D341Med (cell line): ENCODE measurements around the gene TMEM40.
A peak's percentile ranks its signal among the peaks of the same experiment; 100 is the strongest.
"Not testable (repeated sequence)": the region's sequence is repeated elsewhere in the genome, so short reads cannot be mapped to it uniquely, and the experiment has no call there.

ENCODE experiments used
- DNase-seq: peaks from one replicate; pipeline ENCODE4 v3.0.0; 2012; ENCODE audit warnings: low spot score

The TMEM40 gene, protein sequence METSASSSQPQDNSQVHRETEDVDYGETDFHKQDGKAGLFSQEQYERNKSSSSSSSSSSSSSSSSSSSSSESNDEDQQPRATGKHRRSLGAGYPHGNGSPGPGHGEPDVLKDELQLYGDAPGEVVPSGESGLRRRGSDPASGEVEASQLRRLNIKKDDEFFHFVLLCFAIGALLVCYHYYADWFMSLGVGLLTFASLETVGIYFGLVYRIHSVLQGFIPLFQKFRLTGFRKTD

DNA sequence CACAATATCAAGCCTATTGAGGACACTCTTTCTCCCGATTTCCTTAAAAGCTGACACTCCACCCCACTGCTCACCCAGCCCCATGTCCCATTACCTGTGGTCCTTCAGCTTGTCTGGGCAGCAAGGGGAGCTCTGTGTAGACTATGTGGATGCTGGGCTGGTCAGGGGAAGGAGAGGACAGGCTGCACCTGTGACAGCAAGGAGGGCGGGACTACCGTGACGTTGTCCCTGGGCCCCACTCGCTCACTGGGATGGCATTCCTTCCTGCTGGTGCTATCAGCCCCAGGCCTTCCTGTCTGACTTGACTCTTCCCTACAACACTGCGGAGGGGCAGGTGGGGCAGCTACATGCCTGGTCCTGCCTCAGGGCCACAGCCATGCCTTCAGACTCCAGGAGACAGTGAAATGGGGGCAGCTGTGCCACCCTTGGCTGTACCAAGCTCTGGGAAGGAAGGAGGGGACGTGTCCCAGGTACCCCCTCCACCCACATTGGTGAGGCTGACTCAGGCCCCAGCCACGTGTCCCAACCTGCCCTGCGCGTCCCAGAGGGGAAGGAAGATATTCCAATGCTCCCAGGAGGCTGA, at the start of gene TMEM40:
Gene TMEM40, minus strand, starts transcription at position 163 of the 583 bp plus-strand sequence. CDS start 9,427 bp downstream, outside the sequence.
- DNase-seq: peak; percentile 27

DNA sequence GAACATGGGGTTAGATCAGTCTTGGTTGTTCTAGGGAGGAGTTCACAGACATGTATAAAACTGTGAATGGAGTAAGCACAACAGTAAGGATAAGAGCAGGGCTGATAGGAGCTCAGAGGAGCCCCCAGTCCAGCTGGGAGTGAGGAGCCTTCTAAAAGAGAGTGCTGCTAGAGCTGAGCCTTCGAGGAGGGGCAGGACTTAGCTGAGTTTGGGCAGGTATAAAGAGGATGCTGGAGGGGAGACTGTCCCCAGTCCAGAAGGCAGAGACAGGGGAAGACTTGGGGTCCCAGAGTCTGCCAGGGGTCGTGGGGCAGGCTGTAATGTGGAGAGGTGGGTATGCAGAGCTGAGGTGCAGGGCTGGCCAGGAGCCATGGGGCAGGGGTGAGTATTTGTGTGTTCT, 49.5 kb upstream of the TMEM40 start:
- no peak for DNase-seq

DNA sequence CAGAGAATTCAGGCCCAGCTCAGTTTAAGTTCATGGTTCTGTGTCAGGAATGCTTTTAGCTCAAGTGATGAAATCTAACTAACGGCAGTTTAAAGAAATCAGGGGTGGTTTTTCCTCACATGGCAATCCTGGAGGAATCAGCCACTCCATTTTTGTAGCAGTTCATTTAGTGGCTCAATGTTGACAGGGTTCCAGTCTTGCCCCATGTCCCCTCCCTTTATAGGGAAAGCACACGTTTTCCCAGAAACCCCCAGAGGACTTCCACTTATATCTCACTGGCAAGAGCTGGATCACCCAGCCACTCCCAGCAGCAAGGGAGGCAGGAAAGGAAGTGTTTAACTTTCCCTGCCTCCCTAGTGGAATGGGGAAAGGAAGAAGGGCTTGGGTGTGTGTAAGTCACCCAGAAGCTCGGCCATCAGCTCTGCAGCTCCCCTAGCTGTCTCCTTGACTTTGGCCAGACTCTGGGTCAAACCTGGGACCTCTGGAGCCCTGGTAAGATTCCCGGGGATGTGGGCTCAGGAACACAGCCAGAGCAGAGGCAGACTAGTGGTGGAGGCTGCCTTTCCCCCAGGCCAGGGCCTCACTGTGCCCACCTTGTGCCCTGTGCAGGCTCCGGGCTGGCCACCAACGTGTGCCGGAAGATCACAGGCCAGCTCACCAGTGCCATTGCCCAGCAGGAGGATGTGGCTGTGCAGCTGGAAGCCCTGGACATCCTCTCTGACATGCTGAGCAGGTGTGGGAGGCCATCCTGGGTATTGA, 48.7 kb upstream of the TMEM40 start:
- no peak for DNase-seq

DNA sequence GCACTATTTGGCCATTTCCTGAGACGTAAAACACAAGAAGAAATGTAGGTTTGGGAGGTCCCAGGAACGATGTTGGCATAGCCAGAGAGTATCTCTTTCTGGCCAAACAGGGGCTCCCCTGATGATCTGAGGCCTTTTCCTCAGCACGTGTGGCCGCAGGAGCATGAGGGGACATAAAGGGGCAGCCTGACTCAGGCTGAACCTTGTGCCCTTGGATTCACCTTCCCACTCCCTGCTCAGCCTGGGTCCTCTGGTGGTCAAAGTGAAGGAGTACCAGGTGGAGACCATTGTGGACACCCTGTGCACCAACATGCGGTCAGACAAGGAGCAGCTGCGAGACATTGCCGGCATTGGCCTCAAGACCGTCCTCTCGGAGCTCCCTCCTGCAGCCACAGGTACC, 48.0 kb upstream of the TMEM40 start:
- DNase-seq: no peak

DNA sequence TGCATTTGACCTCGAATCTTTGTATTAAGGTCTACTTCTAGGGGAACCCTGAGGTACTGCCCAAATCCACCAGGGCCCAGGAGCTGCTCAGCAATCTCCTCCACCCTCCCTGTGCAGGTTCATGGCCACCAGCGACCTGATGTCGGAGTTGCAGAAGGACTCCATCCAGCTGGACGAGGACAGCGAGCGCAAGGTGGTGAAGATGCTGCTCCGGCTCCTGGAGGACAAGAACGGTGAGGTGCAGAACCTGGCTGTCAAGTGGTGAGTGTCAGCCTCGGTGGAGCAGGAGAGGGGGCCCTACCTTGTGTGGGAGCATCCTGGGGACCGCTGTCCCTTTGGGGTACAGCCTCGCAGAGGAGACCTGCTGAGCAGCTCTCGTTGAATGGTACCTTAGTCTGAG, 44.3 kb upstream of the TMEM40 start:
- no peak for DNase-seq

DNA sequence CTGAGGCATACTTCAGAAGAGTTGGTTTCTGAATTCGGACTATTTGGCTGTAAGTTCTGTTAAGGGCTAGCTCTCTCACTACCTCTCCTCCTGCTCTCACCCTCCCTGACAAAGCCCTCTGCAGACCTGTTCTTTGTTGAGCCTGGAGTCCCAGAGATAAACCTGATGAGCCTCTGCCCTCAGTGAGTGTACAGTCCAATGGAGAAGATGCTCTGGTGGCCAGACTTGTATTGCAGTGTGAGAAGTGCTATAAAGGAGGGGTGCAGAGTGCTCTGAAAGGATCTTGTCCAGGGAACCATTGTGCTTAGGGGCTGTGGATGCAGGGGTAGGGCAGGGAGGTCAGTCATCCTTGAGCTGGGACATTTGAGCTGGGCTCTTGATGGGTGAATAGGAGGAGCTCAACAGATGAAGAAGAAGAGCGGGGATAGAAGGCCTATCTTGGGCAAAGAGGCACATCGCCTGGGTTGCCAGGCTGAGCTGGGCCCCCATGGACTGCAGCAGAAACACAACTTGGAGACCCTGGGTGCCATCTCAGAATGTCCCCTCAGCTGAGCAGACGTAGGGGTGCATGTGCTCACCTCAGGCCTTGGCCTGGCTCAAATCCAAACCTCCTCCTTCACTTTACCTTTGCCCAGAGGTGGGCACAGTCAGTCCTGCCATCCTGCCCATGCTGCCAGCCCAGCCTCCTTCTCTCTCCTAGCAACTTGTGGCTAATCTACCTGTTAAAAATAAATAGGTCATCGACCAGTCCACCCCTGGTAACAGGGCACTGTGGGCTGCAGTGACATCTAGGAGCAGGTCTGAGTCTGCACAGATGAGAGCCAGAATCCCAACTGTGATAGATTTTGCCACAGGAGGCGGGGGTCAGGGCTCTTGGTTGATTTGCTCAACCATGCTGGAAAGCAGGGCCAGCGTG, 40.7 kb upstream of the TMEM40 start:
- DNase-seq: no peak

DNA sequence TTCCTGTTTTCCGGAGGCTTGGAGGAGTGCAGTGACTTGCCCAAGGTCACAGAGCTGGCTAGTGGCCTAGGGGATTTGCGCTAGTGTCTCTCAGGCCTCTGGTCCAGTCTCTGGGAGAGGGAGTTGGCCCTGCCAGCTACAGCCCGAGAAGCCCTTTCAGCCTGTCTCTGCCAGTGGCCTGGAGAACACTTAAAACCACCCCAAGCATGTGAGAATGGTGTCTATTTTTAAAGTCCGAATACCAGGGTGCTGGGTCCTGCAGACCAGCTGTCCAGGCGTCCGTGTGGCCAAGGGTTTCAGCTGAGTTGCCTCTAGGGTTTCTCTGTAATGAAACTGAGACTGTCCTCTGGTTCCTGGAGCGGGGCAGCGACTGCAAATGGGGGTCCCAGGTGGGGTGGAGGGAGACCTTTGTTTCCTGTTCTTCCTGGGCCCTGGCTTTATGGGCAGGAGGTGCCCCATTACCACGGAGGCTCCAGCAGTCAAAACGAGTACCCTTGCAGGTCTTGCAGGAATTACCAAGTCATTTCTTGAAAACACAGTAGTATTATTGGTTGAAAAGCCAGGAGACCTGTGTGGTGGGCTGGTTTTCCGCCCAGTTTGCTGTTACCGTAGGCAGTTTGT, 39.6 kb upstream of the TMEM40 start:
- DNase-seq: no peak

DNA sequence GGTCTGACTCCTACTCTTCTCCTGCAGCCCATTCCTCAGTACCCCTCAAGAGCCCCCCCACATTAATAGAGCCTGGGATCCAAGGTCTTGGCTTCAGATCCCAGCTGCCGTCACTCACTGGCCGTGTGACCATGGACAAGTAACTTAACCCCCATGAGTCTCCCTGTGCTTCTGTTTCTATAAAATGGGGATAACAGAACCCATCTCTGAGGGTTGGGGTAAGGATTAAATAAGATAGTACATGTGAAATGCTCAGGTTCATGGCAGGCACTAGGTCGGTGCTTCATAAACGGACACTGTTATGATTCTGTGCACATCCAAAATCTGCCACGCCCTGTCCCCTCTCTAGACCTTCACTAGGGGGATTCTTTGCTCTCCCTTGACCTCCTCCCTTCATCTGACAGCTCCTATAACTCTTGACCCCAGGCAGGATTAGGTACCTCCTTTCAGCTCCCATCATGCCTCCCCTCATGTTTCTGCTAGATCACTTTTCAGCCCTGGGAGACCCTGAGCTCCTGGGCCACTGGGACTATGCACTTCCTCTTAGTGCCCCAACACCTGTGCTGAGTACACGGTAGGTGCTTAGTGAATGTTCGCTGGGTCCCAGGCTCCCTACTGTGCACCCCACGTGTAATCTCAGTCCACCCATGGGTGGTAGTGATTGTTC, 39.0 kb upstream of the TMEM40 start:
- no peak for DNase-seq

DNA sequence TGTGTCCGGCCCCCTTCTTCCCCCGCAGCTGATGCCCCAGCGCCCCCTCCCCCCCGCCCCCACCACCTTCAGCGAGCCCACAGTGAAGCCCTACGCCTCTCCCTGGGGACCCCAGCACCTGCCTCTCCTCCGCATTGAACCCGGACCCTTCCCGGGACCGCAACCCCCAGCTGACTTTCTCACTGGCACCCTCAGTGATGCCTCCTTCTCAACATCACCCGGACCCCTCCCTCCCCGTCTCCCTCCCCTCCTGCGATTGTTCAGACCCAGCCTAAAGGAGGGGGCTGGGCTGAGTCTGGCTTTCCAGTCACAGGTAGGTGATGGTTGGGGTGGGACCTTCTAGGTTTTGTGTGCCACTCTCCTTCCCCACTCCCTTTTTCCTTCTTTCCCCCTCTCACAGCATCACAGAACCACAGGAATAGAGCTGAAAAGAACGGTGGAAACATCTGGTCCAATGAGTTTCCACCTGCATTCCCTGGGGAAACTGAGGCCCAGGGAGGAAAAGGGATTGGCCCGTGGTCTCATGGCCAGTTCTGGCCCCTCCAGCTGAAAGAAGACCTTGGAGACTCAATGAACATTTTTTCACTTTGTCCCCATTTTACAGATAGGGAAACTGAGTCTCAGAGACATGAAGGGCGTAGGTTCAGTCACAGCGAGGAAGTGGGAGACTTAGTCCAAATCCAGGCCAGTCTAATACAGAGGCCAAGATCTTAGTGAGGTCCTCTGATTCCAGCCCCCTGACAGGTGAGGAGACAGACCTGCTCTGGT, 38.2 kb upstream of the TMEM40 start:
- no peak for DNase-seq

DNA sequence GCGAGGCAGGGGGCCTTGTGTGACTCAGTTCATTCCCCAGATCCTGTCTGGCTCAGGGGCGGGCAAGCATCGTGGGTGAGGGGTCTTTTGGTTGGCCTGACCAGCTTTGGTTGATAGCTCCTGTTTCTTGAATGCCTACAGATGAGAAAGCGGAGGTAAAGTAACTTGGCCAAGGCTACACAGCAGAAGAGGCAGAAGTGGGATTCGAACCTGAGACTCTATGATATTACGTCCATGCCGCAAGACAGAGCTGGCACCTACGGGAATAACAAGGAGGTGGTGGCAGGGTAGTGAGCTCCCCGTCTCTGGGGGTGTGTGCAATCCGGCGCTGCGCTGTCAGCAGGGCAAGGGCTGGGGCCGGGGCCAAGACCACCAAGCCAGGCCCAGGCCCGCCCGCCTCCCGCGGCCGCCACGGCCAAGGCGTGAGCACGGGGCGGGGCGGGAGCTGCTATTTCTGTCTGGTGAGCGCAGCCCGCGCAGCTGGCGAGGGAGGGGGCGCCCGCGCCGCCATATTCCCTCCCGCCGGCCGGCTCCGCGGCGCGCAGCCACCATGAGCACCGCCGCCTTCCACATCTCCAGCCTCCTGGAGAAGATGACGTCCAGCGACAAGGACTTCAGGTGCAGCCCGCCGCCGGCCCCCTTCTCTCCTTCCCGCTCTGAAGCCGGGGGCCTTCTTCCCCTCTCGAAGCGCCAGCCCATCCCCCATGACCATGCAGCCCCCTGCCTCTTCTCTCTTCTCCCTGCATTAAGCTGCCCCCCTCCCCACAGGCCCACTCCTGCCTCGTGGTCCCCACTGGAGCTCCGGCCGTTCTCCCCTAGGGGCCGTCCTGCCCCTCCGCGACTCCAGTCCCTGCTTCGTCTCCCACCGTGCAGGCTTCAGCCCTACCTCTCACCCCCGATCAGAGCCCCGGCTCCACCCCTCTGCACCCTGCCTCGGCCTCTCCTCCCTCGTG, 37.4 kb upstream of the TMEM40 start, which contains the start of gene CAND2:
Gene CAND2, plus strand, starts transcription at position 510 of the 953 bp plus-strand sequence. Its CDS starts 41 bp downstream, at position 551.
- DNase-seq: peak; percentile 72

DNA sequence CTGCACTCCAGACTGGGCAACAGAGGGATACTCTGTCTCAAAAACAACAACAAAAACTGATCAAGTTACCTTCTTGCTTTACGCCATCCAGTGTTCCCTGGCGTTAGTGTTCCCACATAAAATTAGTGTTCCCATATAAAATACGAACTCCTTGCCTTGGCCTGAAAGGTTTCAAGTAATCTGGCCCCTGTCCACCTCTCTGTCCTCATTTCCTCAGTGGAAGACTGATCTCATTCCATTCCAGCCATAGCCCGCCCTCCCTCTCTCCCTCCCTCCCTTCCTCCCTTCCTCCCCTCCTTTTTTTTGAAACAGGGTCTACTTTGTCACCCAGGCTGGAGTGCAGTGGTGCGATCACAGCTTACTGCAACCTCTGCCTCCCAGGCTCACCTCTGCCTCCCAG, 34.6 kb upstream of the TMEM40 start:
- no peak for DNase-seq

DNA sequence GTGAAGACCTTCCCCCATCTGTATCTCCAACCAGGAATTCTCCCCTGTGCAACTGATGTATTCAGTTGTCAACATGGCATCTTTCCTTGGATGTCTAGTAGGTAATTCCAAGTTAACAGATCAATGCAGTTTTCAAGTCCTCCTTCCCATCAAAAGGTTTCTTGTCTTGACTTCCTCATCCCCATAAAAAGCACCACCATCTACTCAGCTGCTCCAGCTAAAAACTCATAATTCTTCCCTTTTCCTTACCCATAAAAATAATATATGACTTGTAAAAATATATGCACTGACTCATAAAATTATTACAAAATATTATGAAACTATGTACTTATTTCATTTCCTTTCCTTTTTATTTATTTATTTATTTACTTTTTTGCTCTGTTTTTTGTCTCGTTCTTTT, 32.4 kb upstream of the TMEM40 start:
- DNase-seq: no peak

DNA sequence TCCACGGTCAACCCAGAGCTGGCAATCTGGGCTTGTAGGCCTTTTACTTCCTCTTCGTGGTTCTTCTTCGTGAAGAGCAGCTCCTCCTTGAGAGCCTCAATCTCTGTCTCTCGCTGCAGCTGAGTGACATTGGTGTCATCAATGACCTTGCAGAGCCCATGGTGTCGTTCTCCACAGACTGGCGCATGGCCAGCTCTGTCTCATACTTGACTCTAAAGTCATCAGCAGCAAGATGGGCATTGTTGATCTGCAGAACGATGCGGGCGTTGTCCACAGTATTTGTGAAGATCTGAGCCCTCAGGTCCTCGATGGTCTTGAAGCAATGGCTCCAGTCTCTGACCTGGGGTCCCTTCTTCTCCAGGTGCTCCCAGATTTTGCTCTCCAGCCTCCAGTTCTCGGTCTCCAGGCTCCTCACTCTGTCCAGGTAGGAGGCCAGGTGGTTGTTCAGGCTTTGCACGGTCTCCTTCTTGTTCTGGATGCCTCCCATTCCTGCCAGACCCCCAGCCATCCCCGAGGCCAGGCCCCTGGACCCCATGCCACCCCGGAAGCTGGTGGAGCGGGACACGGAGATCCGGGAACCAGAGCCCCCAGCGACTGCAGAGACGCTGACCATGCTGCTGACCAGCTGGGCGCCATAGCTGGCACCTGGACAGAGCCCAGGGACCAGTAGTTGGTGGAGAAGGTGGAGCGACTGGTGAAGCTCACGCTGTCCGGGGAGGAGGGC, 29.1 kb upstream of the TMEM40 start:
- not testable (repeated sequence) for DNase-seq

DNA sequence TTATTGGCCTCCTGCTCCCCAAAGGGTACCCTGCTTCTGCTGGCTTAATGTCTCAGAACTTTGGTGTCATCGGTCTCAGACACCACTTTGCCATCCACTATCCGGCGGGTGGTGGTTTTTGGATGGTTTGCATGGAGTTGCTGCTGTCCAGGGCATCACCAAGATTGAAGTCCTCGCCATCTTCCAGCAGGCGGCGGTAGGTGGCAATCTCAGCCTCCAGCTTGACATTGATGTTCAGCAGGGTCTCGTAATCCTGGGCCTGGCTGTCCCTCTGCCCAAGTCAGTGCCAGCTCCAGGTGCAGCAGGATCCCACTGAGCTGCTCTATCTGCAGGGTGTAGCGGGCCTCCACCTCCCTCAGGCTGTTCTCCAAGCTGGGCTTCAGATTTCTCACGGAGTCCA, 28.3 kb upstream of the TMEM40 start:
- DNase-seq: peak; percentile 60

DNA sequence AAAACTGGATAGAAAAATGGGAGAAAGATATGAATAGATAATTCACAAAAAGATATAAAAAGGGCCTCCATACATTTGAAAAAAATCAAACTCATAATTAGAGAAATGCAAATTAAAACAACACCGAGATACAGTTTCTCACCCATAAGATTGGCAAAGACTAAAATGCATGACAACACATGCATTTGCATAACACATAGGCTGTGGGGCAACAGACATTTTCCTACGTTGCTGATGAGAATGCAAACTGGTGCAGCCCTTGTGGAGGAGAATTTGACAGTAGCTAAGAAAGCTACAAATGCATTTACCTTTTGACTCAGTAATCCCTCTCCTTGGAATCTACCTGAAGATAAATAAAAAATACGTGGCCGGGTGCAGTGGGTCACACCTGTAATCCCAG, 26.0 kb upstream of the TMEM40 start:
- no peak for DNase-seq

DNA sequence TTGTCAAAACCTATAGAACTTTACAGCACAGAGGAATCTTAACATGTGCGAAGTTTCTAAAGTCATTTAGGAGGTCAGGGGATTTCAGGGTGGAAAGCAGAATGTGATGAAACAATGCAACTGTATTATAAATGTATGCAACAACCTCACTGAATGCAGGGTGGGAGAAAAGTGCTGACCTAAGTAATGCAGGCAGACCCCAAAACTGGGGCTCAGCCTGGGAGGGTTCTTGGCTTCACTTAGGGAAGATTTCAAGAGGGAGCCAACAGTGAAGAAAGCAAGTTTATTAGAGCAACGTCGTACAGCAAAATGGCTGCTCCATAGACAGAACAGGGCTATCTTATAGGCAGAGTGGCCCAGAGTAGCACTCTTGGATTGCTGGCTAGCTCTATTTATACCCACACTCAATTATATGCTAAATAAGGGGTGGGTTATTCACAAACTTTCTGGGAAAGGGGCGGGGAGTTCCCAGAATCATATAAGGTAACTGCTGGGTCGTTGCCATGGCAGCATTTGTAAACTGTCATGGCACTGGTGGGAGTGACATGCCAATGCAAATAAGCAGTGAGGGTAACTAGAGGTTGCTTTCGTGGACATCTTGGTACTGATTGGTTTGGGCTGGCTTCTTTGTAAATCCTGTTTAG, 23.2 kb upstream of the TMEM40 start:
- DNase-seq: no peak

DNA sequence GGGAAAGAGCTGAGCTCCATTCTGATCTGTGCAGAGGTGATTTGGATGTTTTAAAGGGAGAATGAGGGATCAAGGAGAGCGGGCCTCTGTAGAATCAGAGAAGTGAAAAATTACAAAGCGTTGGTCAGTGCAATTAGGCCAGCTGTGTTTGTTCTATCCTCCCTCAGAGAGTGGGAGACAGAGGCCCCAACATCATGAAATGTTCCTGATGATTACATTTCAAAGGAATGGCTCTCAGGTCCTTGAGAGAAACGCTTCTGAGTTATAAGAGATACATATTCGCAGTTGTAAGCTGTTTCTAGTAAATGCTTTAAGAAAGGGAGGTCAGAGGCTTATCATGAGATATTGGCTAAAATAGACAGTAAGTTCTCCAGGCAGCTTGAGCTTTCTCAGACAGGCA, 21.7 kb upstream of the TMEM40 start:
- no peak for DNase-seq

DNA sequence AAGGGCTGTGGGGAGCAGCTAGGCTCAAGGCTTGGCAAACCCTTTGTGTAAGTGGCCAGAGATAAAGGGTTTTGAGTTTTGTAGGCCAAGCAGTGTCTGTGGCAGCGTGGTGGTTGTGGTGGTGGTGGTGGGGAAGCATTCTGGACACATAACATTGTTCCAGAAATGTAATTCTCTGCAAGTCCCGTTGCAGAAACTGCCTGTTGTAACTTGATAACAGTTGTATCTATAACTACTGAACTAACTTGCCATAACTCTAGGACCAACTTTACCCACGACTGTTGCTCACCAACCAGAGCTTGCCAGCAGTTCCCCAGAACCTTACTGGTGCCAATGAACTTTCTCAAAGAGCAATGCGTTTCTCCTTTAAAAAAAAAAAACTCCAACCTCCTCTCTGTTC, 18.1 kb upstream of the TMEM40 start:
- no peak for DNase-seq
